Measurements from ENCODE around the gene NCAM2. TPM values are rescaled to one million over a fixed set of nuclear protein-coding genes. Genes with fewer than 3 reads are reported as not detected.
"Not testable (repeated sequence)": the region's sequence is repeated elsewhere in the genome, so short reads cannot be mapped to it uniquely, and the experiment has no call there.

NCAM2 gene
- total and polyA plus RNA-seq, 2 donors, result 0.34 to 0.52 TPM

DNA sequence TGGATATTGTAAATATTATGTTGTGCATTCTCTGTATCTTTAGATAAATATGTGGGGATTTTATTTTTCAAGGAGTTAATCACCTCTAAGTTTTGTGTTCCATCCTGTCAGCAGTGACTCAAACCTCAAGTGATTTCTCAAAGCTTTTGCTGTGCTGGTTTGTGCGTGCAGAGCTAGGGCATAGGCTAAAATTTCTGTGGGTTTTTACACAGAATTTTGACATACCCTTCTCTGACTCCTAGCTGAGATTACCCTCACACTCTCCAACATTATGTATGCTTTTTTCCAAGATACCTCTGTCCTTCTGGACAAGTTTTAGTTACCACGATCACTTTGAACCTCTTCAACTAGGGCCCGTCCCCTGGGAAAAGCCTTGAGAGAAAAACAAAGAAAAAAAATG, 384.9 kb downstream of the NCAM2 start:
- WGBS, result 93% methylated on average over 3 of the region's 3 CpGs
- Histone ChIP-seq H3K4me3 (ENCODE audit: low read length in 2 of 2) (no peak overlapping the region), H3K4me1 (ENCODE audit: control insufficient read depth in 2 of 2, insufficient read depth in 2 of 2, low read length in 2 of 2) (no peaks in the 10 kb centered on the region), H3K9me3 (ENCODE audit: control insufficient read depth in 2 of 2, insufficient read depth in 1 of 2, low read length in 1 of 2) (no peaks in the 10 kb centered on the region), H3K36me3 (ENCODE audit: control insufficient read depth in 2 of 2, insufficient read depth in 2 of 2, low read length in 1 of 2) (no peaks in the 10 kb centered on the region), H3K27ac (ENCODE audit: low read depth in 1 of 2, low read length in 1 of 2) (no peak overlapping the region), H3K27me3 (ENCODE audit: control insufficient read depth in 2 of 2, insufficient read depth in 1 of 2, low read length in 1 of 2) (no peaks in the 10 kb centered on the region)
- no peak for DNase-seq (ENCODE audit: low read depth in 6 of 9, low spot score in 9 of 9)

DNA sequence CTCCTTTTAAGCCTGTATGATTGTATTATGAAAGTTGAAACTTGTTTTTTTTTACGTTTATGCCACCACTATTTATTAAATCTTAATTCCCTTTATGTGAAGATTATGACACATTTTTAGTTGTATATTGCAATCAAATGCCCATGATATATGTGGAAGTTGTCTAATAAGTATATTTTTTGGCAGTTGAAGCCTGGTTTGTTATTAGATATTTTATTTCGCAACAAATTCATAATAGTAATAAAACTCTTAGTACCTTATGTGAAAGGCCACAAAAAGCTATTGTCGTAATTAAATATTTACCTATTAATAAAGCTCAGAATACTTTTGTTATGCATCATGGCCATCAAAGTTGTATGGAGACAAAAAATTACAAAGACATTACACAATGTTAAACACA, 386.8 kb downstream of the NCAM2 start:
- Histone ChIP-seq H3K4me1 (ENCODE audit: control insufficient read depth in 2 of 2, insufficient read depth in 2 of 2, low read length in 2 of 2) (no peaks in the 10 kb centered on the region), H3K9me3 (ENCODE audit: control insufficient read depth in 2 of 2, insufficient read depth in 1 of 2, low read length in 1 of 2) (no peaks in the 10 kb centered on the region), H3K27ac (ENCODE audit: low read depth in 1 of 2, low read length in 1 of 2) (no peak overlapping the region), H3K4me3 (ENCODE audit: low read length in 2 of 2) (no peak overlapping the region), H3K27me3 (ENCODE audit: control insufficient read depth in 2 of 2, insufficient read depth in 1 of 2, low read length in 1 of 2) (no peaks in the 10 kb centered on the region), H3K36me3 (ENCODE audit: control insufficient read depth in 2 of 2, insufficient read depth in 2 of 2, low read length in 1 of 2) (no peaks in the 10 kb centered on the region)
- WGBS, result 95% methylated on average over 3 of the region's 3 CpGs
- no peak for DNase-seq (ENCODE audit: low read depth in 6 of 9, low spot score in 9 of 9)

DNA sequence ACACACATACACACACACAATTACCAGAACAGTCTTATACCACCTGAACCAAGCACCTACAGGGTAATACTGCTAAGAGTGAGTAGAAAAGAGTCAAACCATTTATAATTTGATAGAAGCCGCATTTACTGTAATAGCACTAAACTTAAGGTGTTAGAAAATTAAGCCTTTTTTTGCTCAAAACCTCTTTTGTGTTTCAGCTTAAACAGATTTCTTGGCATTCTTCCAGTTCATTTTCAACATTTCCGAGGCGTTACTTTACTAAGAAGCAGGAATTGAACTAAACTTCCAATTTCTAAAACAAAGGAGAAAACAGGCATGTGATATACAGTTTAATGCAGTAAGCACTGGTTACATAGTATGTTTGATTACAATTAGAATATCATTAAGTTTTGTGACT, 387.2 kb downstream of the NCAM2 start:
- DNase-seq (ENCODE audit: low read depth in 6 of 9, low spot score in 9 of 9), result no peak
- no peak overlapping the region for H3K4me3 ChIP-seq (ENCODE audit: low read length in 2 of 2)
- WGBS, result 90% methylated on average over 3 of the region's 3 CpGs
- H3K9me3 ChIP-seq (ENCODE audit: control insufficient read depth in 2 of 2, insufficient read depth in 1 of 2, low read length in 1 of 2), result no peaks in the 10 kb centered on the region
- H3K27me3 ChIP-seq (ENCODE audit: control insufficient read depth in 2 of 2, insufficient read depth in 1 of 2, low read length in 1 of 2), result no peaks in the 10 kb centered on the region
- H3K36me3 ChIP-seq (ENCODE audit: control insufficient read depth in 2 of 2, insufficient read depth in 2 of 2, low read length in 1 of 2), result no peaks in the 10 kb centered on the region
- no peak overlapping the region for H3K27ac ChIP-seq (ENCODE audit: low read depth in 1 of 2, low read length in 1 of 2)
- no peaks in the 10 kb centered on the region for H3K4me1 ChIP-seq (ENCODE audit: control insufficient read depth in 2 of 2, insufficient read depth in 2 of 2, low read length in 2 of 2)

DNA sequence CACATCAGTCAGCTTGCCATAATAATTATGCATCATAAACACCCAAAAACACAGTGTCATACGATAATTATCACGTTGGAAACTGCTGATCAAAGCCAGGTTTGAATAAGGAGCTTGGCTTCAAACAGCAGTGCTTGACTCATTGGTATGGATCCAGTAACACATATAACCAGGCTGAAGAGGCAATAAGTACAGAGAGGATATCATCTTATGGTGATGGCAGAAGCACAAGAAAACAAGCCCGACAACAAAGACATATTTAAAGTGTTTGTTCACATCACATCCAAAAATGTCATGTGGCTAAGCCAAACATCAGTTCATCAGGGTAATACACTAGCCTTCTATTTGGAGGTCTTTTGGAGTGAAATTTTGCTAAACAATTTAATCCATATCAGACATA, 389.7 kb downstream of the NCAM2 start:
- no peaks in the 10 kb centered on the region for H3K27me3 ChIP-seq (ENCODE audit: control insufficient read depth in 2 of 2, insufficient read depth in 1 of 2, low read length in 1 of 2)
- 82% methylated on average over 3 of the region's 3 CpGs for WGBS

DNA sequence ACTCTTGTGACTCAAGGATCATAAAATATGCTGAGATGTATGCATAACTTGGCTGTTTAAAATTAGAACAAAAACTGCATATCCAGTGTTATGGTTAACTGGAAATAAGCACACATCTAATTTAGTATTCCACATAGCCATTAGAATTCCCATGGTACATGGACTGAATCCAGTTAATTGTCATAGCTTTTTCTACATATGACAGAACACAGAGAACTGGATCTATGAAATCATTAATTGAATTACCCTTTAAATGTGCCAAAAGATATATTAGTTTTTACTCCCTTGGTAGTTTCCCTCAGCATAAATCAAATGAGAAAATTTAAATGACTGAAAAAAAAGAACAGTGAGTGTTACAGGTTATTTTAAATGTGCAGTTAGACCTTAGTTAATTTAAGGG, 395.9 kb downstream of the NCAM2 start:
- H3K36me3 ChIP-seq (ENCODE audit: control insufficient read depth in 2 of 2, insufficient read depth in 2 of 2, low read length in 1 of 2), result no peaks in the 10 kb centered on the region
- no peaks in the 10 kb centered on the region for H3K27me3 ChIP-seq (ENCODE audit: control insufficient read depth in 2 of 2, insufficient read depth in 1 of 2, low read length in 1 of 2)
- H3K9me3 ChIP-seq (ENCODE audit: control insufficient read depth in 2 of 2, insufficient read depth in 1 of 2, low read length in 1 of 2), result peaks cover 4 to 19% of the 10 kb centered on the region in 2 donors
- H3K4me3 ChIP-seq (ENCODE audit: low read length in 2 of 2), result no peak overlapping the region
- no peak for DNase-seq (ENCODE audit: low read depth in 6 of 9, low spot score in 9 of 9)
- no peaks in the 10 kb centered on the region for H3K4me1 ChIP-seq (ENCODE audit: control insufficient read depth in 2 of 2, insufficient read depth in 2 of 2, low read length in 2 of 2)
- no peak overlapping the region for H3K27ac ChIP-seq (ENCODE audit: low read depth in 1 of 2, low read length in 1 of 2)

More for the DNA sequence above, 389.7 kb downstream of the NCAM2 start:
- no peak overlapping the region for H3K27ac ChIP-seq (ENCODE audit: low read depth in 1 of 2, low read length in 1 of 2)
- DNase-seq (ENCODE audit: low read depth in 6 of 9, low spot score in 9 of 9), result no peak
- no peak overlapping the region for H3K4me3 ChIP-seq (ENCODE audit: low read length in 2 of 2)
- H3K9me3 ChIP-seq (ENCODE audit: control insufficient read depth in 2 of 2, insufficient read depth in 1 of 2, low read length in 1 of 2), result no peaks in the 10 kb centered on the region
- no peaks in the 10 kb centered on the region for H3K4me1 ChIP-seq (ENCODE audit: control insufficient read depth in 2 of 2, insufficient read depth in 2 of 2, low read length in 2 of 2)
- no peaks in the 10 kb centered on the region for H3K36me3 ChIP-seq (ENCODE audit: control insufficient read depth in 2 of 2, insufficient read depth in 2 of 2, low read length in 1 of 2)

DNA sequence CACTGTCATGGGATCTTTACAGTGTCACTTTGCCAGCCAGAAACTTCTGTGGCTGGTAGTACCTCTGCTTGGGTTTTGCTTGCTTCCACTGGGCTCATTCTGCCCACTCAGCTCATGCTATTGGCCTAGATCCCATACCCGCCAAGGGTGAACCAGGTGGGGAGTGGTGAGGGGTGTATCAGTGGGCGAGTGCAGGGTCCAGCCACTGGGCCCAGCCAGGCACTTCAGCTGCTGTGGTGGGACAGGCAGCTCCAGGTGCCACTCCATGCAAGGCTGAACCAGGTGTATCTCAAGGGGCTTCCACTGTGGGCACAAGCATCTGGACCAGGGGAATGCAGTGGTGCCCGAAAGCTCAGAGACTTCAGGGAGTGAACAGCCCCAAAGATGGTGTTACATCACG, 398.2 kb downstream of the NCAM2 start:
- peaks cover 4 to 19% of the 10 kb centered on the region in 2 donors for H3K9me3 ChIP-seq (ENCODE audit: control insufficient read depth in 2 of 2, insufficient read depth in 1 of 2, low read length in 1 of 2)
- no peaks in the 10 kb centered on the region for H3K36me3 ChIP-seq (ENCODE audit: control insufficient read depth in 2 of 2, insufficient read depth in 2 of 2, low read length in 1 of 2)
- no peak for DNase-seq (ENCODE audit: low read depth in 6 of 9, low spot score in 9 of 9)

DNA sequence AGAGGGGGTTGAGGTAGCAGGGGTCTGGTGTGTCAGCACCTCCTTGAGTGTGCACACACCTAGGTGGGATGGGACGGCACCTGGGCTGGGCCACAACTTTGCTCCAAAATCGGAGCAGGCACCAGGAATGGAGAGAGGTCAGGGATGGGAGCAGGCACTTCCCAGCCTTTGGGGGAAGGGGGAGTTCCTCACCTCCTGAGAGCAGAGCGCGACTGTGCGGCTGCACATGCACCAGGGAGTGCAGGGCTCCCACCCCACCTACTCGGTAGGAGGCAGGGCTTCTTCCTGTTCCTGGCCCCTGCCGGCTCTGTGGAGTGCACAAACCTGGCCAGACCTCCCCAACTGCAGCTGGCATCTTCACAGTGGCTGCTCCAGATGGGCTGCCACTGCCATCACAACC, 399.3 kb downstream of the NCAM2 start:
- Histone ChIP-seq H3K4me1 (ENCODE audit: control insufficient read depth in 2 of 2, insufficient read depth in 2 of 2, low read length in 2 of 2) (no peaks in the 10 kb centered on the region), H3K27ac (ENCODE audit: low read depth in 1 of 2, low read length in 1 of 2) (no peak overlapping the region), H3K36me3 (ENCODE audit: control insufficient read depth in 2 of 2, insufficient read depth in 2 of 2, low read length in 1 of 2) (no peaks in the 10 kb centered on the region), H3K4me3 (ENCODE audit: low read length in 2 of 2) (no peak overlapping the region), H3K9me3 (ENCODE audit: control insufficient read depth in 2 of 2, insufficient read depth in 1 of 2, low read length in 1 of 2) (peaks cover 4 to 19% of the 10 kb centered on the region in 2 donors), H3K27me3 (ENCODE audit: control insufficient read depth in 2 of 2, insufficient read depth in 1 of 2, low read length in 1 of 2) (no peaks in the 10 kb centered on the region)
- DNase-seq (ENCODE audit: low read depth in 6 of 9, low spot score in 9 of 9), result no peak
- WGBS, result 97% methylated on average over 7 of the region's 7 CpGs

More for the DNA sequence above, 398.2 kb downstream of the NCAM2 start:
- Histone ChIP-seq H3K27me3 (ENCODE audit: control insufficient read depth in 2 of 2, insufficient read depth in 1 of 2, low read length in 1 of 2) (no peaks in the 10 kb centered on the region), H3K4me1 (ENCODE audit: control insufficient read depth in 2 of 2, insufficient read depth in 2 of 2, low read length in 2 of 2) (no peaks in the 10 kb centered on the region), H3K4me3 (ENCODE audit: low read length in 2 of 2) (no peak overlapping the region), H3K27ac (ENCODE audit: low read depth in 1 of 2, low read length in 1 of 2) (no peak overlapping the region)
- 94% methylated on average over 4 of the region's 4 CpGs for WGBS

DNA sequence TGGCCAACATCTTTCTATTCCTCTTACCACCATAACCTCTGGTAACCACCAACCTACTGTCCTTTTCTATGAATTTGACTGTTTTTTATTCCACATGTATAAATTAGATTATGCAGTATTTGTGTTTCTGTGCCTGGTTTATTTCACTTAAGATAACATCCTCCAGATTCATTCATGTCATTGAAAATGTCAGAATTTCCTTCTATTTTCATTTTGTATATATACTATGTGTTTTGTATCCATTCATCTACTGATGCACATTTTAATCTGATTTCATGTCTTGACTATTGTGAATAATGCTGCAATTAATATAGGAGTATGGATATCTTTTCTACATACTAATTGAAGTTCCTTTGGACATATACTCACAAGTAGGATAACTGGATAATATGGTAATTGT, 403.2 kb downstream of the NCAM2 start:
- Histone ChIP-seq H3K4me1 (ENCODE audit: control insufficient read depth in 2 of 2, insufficient read depth in 2 of 2, low read length in 2 of 2) (no peaks in the 10 kb centered on the region), H3K4me3 (ENCODE audit: low read length in 2 of 2) (no peak overlapping the region), H3K27ac (ENCODE audit: low read depth in 1 of 2, low read length in 1 of 2) (no peak overlapping the region), H3K9me3 (ENCODE audit: control insufficient read depth in 2 of 2, insufficient read depth in 1 of 2, low read length in 1 of 2) (peaks cover 4 to 12% of the 10 kb centered on the region in 2 donors), H3K27me3 (ENCODE audit: control insufficient read depth in 2 of 2, insufficient read depth in 1 of 2, low read length in 1 of 2) (no peaks in the 10 kb centered on the region), H3K36me3 (ENCODE audit: control insufficient read depth in 2 of 2, insufficient read depth in 2 of 2, low read length in 1 of 2) (no peaks in the 10 kb centered on the region)
- DNase-seq (ENCODE audit: low read depth in 6 of 9, low spot score in 9 of 9), result no peak

DNA sequence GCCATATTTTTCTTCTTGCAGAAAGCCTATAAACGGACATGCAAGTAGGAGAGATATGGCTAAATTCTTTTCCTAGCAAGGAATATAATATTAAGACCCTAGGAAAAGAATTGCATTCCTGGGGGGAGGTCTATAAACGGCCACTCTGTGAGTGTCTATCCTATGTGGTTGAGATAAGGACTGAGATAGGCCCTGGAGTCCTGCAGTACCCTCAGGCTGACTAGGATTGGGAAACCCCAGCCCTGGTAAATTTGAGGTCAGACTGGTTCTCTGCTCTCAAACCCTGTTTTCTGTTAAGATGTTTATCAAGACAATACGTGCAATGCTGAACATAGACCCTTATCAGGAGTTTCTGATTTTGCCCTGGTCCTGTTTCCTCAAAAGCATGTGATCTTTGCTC, 404.0 kb downstream of the NCAM2 start:
- not testable (repeated sequence) for H3K36me3 ChIP-seq (ENCODE audit: control insufficient read depth in 2 of 2, insufficient read depth in 2 of 2, low read length in 1 of 2); DNase-seq (ENCODE audit: low read depth in 6 of 9, low spot score in 9 of 9); H3K27me3 ChIP-seq (ENCODE audit: control insufficient read depth in 2 of 2, insufficient read depth in 1 of 2, low read length in 1 of 2); H3K9me3 ChIP-seq (ENCODE audit: control insufficient read depth in 2 of 2, insufficient read depth in 1 of 2, low read length in 1 of 2); H3K27ac ChIP-seq (ENCODE audit: low read depth in 1 of 2, low read length in 1 of 2); H3K4me3 ChIP-seq (ENCODE audit: low read length in 2 of 2); H3K4me1 ChIP-seq (ENCODE audit: control insufficient read depth in 2 of 2, insufficient read depth in 2 of 2, low read length in 2 of 2)
- 87% methylated on average over 3 of the region's 3 CpGs for WGBS

DNA sequence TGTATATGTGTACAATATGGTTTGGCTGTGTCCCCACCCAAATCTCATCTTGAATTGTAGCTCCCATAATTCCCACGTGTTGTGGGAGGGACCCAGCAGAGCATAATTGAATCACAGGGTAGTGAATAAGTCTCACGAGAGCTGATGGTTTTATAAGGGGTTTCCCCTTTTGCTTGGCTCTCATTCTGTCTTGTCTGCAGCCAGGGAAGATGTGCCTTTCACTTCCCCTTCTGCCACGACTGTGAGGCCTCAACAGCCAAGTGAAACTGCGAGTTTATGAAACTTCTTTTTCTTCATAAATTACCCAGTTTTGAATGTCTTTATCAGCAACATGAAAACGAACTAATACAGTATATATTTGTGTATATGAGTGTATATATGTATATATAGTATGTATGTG, 406.1 kb downstream of the NCAM2 start:
- H3K27ac ChIP-seq (ENCODE audit: low read depth in 1 of 2, low read length in 1 of 2); H3K4me1 ChIP-seq (ENCODE audit: control insufficient read depth in 2 of 2, insufficient read depth in 2 of 2, low read length in 2 of 2); H3K36me3 ChIP-seq (ENCODE audit: control insufficient read depth in 2 of 2, insufficient read depth in 2 of 2, low read length in 1 of 2); H3K27me3 ChIP-seq (ENCODE audit: control insufficient read depth in 2 of 2, insufficient read depth in 1 of 2, low read length in 1 of 2); H3K9me3 ChIP-seq (ENCODE audit: control insufficient read depth in 2 of 2, insufficient read depth in 1 of 2, low read length in 1 of 2); DNase-seq (ENCODE audit: low read depth in 6 of 9, low spot score in 9 of 9); H3K4me3 ChIP-seq (ENCODE audit: low read length in 2 of 2): not testable (repeated sequence)
- 65% methylated on average over 5 of the region's 5 CpGs for WGBS

Measured in thymus (tissue), 11 donors.